Retinal pigment epithelial cell (primary cell): ENCODE data around the gene CRIP1.

Source experiments
- DNase-seq: peaks from one replicate; pipeline ENCODE4 v3.0.0-alpha.2; 2010; ENCODE audit warnings: low read depth
- H3K4me3 ChIP-seq: 2 replicates; pipeline ENCODE4 v1.5.1; 2011; ENCODE audit warnings: mild to moderate bottlenecking, low read length, control low read depth, moderate library complexity
- CTCF ChIP-seq: conservative IDR thresholded peaks from 2 replicates; pipeline ENCODE4 v1.5.1; 2011; ENCODE audit warnings: low read depth, low read length, control low read depth, inconsistent platforms

Gene CRIP1

GRCh38 chr14:105490267-105490571 is 3.5 kb downstream of the CRIP1 start:
- DNase-seq = no peak
- H3K4me3 ChIP-seq = peak overlapping the region; percentile 53
- no peak for TF ChIP-seq CTCF

- DNase-seq = peak; percentile 100
- peak; percentile 61 for TF ChIP-seq CTCF
- H3K4me3 ChIP-seq = peak within 1 kb of the TSS; percentile 55
These were observed 4.1 kb downstream of the CRIP1 start, which contains the start of gene TEDC1 for GRCh38 chr14:105490572-105491365. TEDC1 (plus strand) TSS chr14:105491246; CDS start chr14:105491376, 130 bp downstream.

- H3K4me3 ChIP-seq = peak overlapping the region; percentile 55
- TF ChIP-seq CTCF = no peak
- DNase-seq = no peak
These were observed 4.8 kb downstream of the CRIP1 start for GRCh38 chr14:105491366-105491973.

GRCh38 chr14:105492031-105492970 is 5.6 kb downstream of the CRIP1 start:
- no peak overlapping the region for H3K4me3 ChIP-seq
- TF ChIP-seq CTCF = no peak
- no peak for DNase-seq

GRCh38 chr14:105492971-105493871 is 6.5 kb downstream of the CRIP1 start:
- no peak for TF ChIP-seq CTCF
- H3K4me3 ChIP-seq = no peak overlapping the region
- DNase-seq = no peak

GRCh38 chr14:105493921-105494605 is 7.4 kb downstream of the CRIP1 start:
- H3K4me3 ChIP-seq = no peak overlapping the region

More at GRCh38 chr14:105493921-105494605, 7.4 kb downstream of the CRIP1 start:
- TF ChIP-seq CTCF = no peak
- DNase-seq = no peak
